SKM-1 treated with dmso at 0.1 percent for 144 hours (cell line): Measurements from ENCODE around the gene CACNB4.

ENCODE experiments used
- DNase-seq: peaks from one replicate; lab custom pipeline; 2025; ENCODE audit not compliant: unreplicated experiment; lab: John Stamatoyannopoulos, UW

The CACNB4 gene

GRCh38 chr2:152054593-152054992, 44.3 kb downstream of the CACNB4 start:
- DNase-seq = no peak

- DNase-seq = no peak
These were observed 47.4 kb downstream of the CACNB4 start for GRCh38 chr2:152051436-152051835.

- DNase-seq = peak; percentile 19
These were observed 47.9 kb downstream of the CACNB4 start for GRCh38 chr2:152050915-152051314.

- DNase-seq = no peak
These were observed 48.5 kb downstream of the CACNB4 start for GRCh38 chr2:152050341-152050740.

GRCh38 chr2:152049541-152049940, 49.3 kb downstream of the CACNB4 start:
- no peak for DNase-seq

GRCh38 chr2:152047824-152048471, 50.9 kb downstream of the CACNB4 start:
- DNase-seq = no peak

GRCh38 chr2:152046940-152047339, 51.9 kb downstream of the CACNB4 start:
- DNase-seq = no peak

GRCh38 chr2:152042636-152043615, 55.9 kb downstream of the CACNB4 start:
- DNase-seq = no peak

- no peak for DNase-seq
These were observed 60.3 kb downstream of the CACNB4 start for GRCh38 chr2:152038441-152038958.

GRCh38 chr2:152037743-152038435, 61.0 kb downstream of the CACNB4 start:
- DNase-seq = no peak

- peak; percentile 47 for DNase-seq
These were observed 62.0 kb downstream of the CACNB4 start for GRCh38 chr2:152036611-152037469.

GRCh38 chr2:152034257-152034801, 64.5 kb downstream of the CACNB4 start:
- no peak for DNase-seq

GRCh38 chr2:152033011-152033925, 65.6 kb downstream of the CACNB4 start:
- no peak for DNase-seq

GRCh38 chr2:152031747-152032306, 67.0 kb downstream of the CACNB4 start:
- DNase-seq = no peak

GRCh38 chr2:152030596-152031328, 68.1 kb downstream of the CACNB4 start:
- DNase-seq = peak; percentile 94

- DNase-seq = no peak
These were observed 70.5 kb downstream of the CACNB4 start for GRCh38 chr2:152028182-152028862.

GRCh38 chr2:152025678-152026287, 73.1 kb downstream of the CACNB4 start:
- peak; percentile 93 for DNase-seq
